GM23338 (cell line): ENCODE data around the gene LRRC4B. TPM values are rescaled to one million over a fixed set of nuclear protein-coding genes. Genes with fewer than 3 reads are reported as not detected.

Experiments used
- ATAC-seq: fragments of 200-7000 bp; cut with Tn5 transposase; 3 replicates; pipeline ENCODE4 v1.9.1; 2020
- DNase-seq: peaks from one replicate; pipeline ENCODE4 v3.0.0-alpha.2; 2015; ENCODE audit warnings: low spot score
- H2AFZ ChIP-seq: fragments of 200-600 bp; sonication (generic); 2 replicates; pipeline ENCODE4 v1.8.0; 2016; ENCODE audit warnings: antibody characterized with exemption, mild to moderate bottlenecking, moderate library complexity
- H3F3A ChIP-seq: fragments of 200-600 bp; sonication (generic); replicated peaks from 2 replicates; pipeline ENCODE4 v1.8.0; 2017; ENCODE audit warnings: antibody characterized with exemption, mixed run types, low read depth
- H3K27ac ChIP-seq: fragments of 200-600 bp; sonication (generic); 2 replicates; pipeline ENCODE4 v1.6.1; 2016; ENCODE audit warnings: low read depth
- H3K27me3 ChIP-seq: fragments of 200-600 bp; sonication (generic); 2 replicates; pipeline ENCODE4 v1.8.0; 2016; ENCODE audit warnings: mild to moderate bottlenecking, mixed run types, moderate library complexity; ENCODE audit not compliant: insufficient read depth
- H3K36me3 ChIP-seq: fragments of 200-600 bp; sonication (generic); 2 replicates; pipeline ENCODE4 v1.8.0; 2016; ENCODE audit warnings: mild to moderate bottlenecking; ENCODE audit not compliant: insufficient read depth
- H3K4me1 ChIP-seq: fragments of 200-600 bp; sonication (generic); 2 replicates; pipeline ENCODE4 v1.8.0; 2016; ENCODE audit warnings: mild to moderate bottlenecking, moderate library complexity; ENCODE audit not compliant: insufficient read depth
- H3K4me2 ChIP-seq: fragments of 200-600 bp; sonication (generic); 2 replicates; pipeline ENCODE4 v1.7.1; 2017; ENCODE audit warnings: mixed run types
- H3K4me3 ChIP-seq: fragments of 200-600 bp; sonication (generic); 2 replicates; pipeline ENCODE4 v1.6.1; 2016; ENCODE audit warnings: mixed run types
- H3K79me2 ChIP-seq: fragments of 200-600 bp; sonication (generic); replicated peaks from 2 replicates; pipeline ENCODE4 v1.8.0; 2017; ENCODE audit warnings: mild to moderate bottlenecking; ENCODE audit not compliant: insufficient read depth
- H3K9me2 ChIP-seq: fragments of 200-600 bp; sonication (generic); 2 replicates; pipeline ENCODE4 v1.8.0; 2017; ENCODE audit not compliant: insufficient read depth
- H4K20me1 ChIP-seq: fragments of 200-600 bp; sonication (generic); replicated peaks from 2 replicates; pipeline ENCODE4 v1.8.0; 2017; ENCODE audit warnings: mild to moderate bottlenecking; ENCODE audit not compliant: insufficient read depth
- H3K27ac Mint-ChIP-seq: 2 replicates; pipeline ENCODE4 v1.8.0; 2020; ENCODE audit warnings: inconsistent platforms, mild to moderate bottlenecking, moderate library complexity, mixed read lengths
- H3K27me3 Mint-ChIP-seq: 3 replicates; pipeline ENCODE4 v1.8.0; 2022; ENCODE audit warnings: low read depth, mild to moderate bottlenecking, moderate library complexity, mixed read lengths, inconsistent platforms; ENCODE audit not compliant: insufficient read depth, poor library complexity
- H3K36me3 Mint-ChIP-seq: 3 replicates; pipeline ENCODE4 v1.8.0; 2021; ENCODE audit warnings: low read depth, mild to moderate bottlenecking, inconsistent platforms, moderate library complexity, mixed read lengths
- H3K4me1 Mint-ChIP-seq: 3 replicates; pipeline ENCODE4 v1.8.0; 2020; ENCODE audit warnings: mild to moderate bottlenecking, inconsistent platforms, mixed read lengths
- H3K4me3 Mint-ChIP-seq: 3 replicates; pipeline ENCODE4 v1.8.0; 2021; ENCODE audit warnings: moderate library complexity, mild to moderate bottlenecking, inconsistent platforms, mixed read lengths
- H3K9me3 Mint-ChIP-seq: 3 replicates; pipeline ENCODE4 v1.8.0; 2020; ENCODE audit warnings: moderate library complexity, mild to moderate bottlenecking, inconsistent platforms, mixed read lengths
- CREB1 ChIP-seq: fragments of 250-450 bp; sonication (Bioruptor Pico); IDR thresholded peaks from 2 replicates; pipeline ENCODE4 v1.5.0; 2020; ENCODE audit warnings: low read depth, mild to moderate bottlenecking, moderate library complexity
- CTCF ChIP-seq, 2 experiments: fragments of 200-600 bp in 1 of 2; sonication (generic) in 1 of 2; conservative IDR thresholded peaks; 2 replicates each; pipeline versions ENCODE4 v1.5.1 to v1.6.1; 2016 to 2017; ENCODE audit warnings: antibody characterized with exemption in 2 of 2, low read depth in 2 of 2, mild to moderate bottlenecking in 2 of 2, moderate library complexity in 1 of 2
- ETS1 ChIP-seq: IDR thresholded peaks from 2 replicates; pipeline ENCODE4 v1.6.1; 2016; ENCODE audit warnings: antibody characterized with exemption
- EZH2 ChIP-seq: fragments of 200-600 bp; sonication (generic); IDR thresholded peaks from one replicate; pipeline ENCODE4 v1.8.0; 2017; ENCODE audit warnings: antibody characterized with exemption, mild to moderate bottlenecking, low read depth; ENCODE audit not compliant: unreplicated experiment
- EZH2phosphoT487 ChIP-seq: fragments of 200-600 bp; sonication (generic); IDR thresholded peaks from one replicate; pipeline ENCODE4 v1.8.1; 2018; ENCODE audit warnings: antibody characterized with exemption; ENCODE audit not compliant: unreplicated experiment
- JUNB ChIP-seq: IDR thresholded peaks from one replicate; pipeline ENCODE4 v1.6.1; 2016; ENCODE audit warnings: antibody characterized with exemption; ENCODE audit not compliant: unreplicated experiment
- NANOG ChIP-seq: IDR thresholded peaks from 2 replicates; pipeline ENCODE4 v1.6.1; 2016; ENCODE audit warnings: antibody characterized with exemption, borderline replicate concordance
- POLR2AphosphoS5 ChIP-seq: IDR thresholded peaks from 2 replicates; pipeline ENCODE4 v1.6.1; 2016; ENCODE audit warnings: antibody characterized with exemption, low read depth
- REST ChIP-seq: IDR thresholded peaks from one replicate; pipeline ENCODE4 v1.6.1; 2018; ENCODE audit warnings: antibody characterized with exemption; ENCODE audit not compliant: unreplicated experiment
- STAT1 ChIP-seq: IDR thresholded peaks from one replicate; pipeline ENCODE4 v1.6.1; 2016; ENCODE audit warnings: antibody characterized with exemption; ENCODE audit not compliant: unreplicated experiment
- ZNF114 ChIP-seq: fragments of 250-450 bp; sonication (Bioruptor Pico); IDR thresholded peaks from 2 replicates; pipeline ENCODE4 v1.5.0; 2020; ENCODE audit warnings: mild to moderate bottlenecking, moderate library complexity
- ZNF331 ChIP-seq: fragments of 250-450 bp; sonication (Bioruptor Pico); IDR thresholded peaks from 2 replicates; pipeline ENCODE4 v1.5.0; 2020; ENCODE audit warnings: low read depth, mild to moderate bottlenecking, moderate library complexity
- ZNF462 ChIP-seq: fragments of 250-450 bp; sonication (Bioruptor Pico); IDR thresholded peaks from 2 replicates; pipeline ENCODE4 v1.5.0; 2020; ENCODE audit warnings: mild to moderate bottlenecking, moderate library complexity
- polyA plus RNA-seq: library from polyadenylated mRNA; unstranded; fragments of >200 nt; fragmentation: Nextera tagmentation; extraction: Ambion mirVana; gene quantifications from 2 replicates; pipeline ENCODE4 v1.2.1, GENCODE V29; 2016
- total RNA-seq: library from RNA; depleted of rRNA; stranded (reverse); fragments of >200 nt; shearing (Covaris generic); gene quantifications from 2 replicates; pipeline ENCODE4 v1.2.3, GENCODE V29; 2014

Gene LRRC4B
- total and polyA plus RNA-seq, 2 experiments from 2014 or later: 2.0 to 13.2 TPM

GRCh38 chr19:50590191-50590590 is 22.0 kb upstream of the LRRC4B start:
- no peaks in the 10 kb centered on the region for H3F3A ChIP-seq
- H3K27ac ChIP-seq: no peak overlapping the region
- H3K27me3 ChIP-seq: no peaks in the 10 kb centered on the region; the same call in 1 of the 2 replicates
- no peaks in the 10 kb centered on the region for H3K4me1 ChIP-seq
- H3K4me1 Mint-ChIP-seq: no peaks in the 10 kb centered on the region
- no peak overlapping the region for H2AFZ ChIP-seq
- DNase-seq: no peak
- no peak overlapping the region for H3K4me3 Mint-ChIP-seq
- H3K4me3 ChIP-seq: no peak overlapping the region
- H3K9me3 Mint-ChIP-seq: peaks cover 96% of the 10 kb centered on the region
- H4K20me1 ChIP-seq: no peaks in the 10 kb centered on the region
- no peaks in the 10 kb centered on the region for H3K9me2 ChIP-seq
- ATAC-seq: no peak
- H3K27me3 Mint-ChIP-seq: peaks cover 6% of the 10 kb centered on the region
- H3K36me3 ChIP-seq: no peaks in the 10 kb centered on the region
- no peak overlapping the region for H3K27ac Mint-ChIP-seq
- TF ChIP-seq ETS1 (no peak), ZNF114 (CRISPR knock-in tag) (no peak), CREB1 (no peak), EZH2phosphoT487 (no peak), NANOG (no peak), EZH2 (no peak), ZNF331 (CRISPR knock-in tag) (no peak), ZNF462 (no peak), REST (no peak), CTCF (conservative IDR thresholded peaks at IDR 0.05; ENCODE audit: low read depth in 2 of 2) (no peak), JUNB (no peak), STAT1 (no peak), POLR2AphosphoS5 (no peak)
- no peaks in the 10 kb centered on the region for H3K79me2 ChIP-seq
- H3K4me2 ChIP-seq: no peak overlapping the region
- peaks cover 33% of the 10 kb centered on the region for H3K36me3 Mint-ChIP-seq
